Measurements from ENCODE around the gene LENG8. TPM values are rescaled to one million over a fixed set of nuclear protein-coding genes. Genes with fewer than 3 reads are reported as not detected.

LENG8 gene
- total and polyA plus RNA-seq, 2 of the 13 experiments (the other 11 are each of a cell fraction or from before 2014, with no cell fraction given): 14.3 to 41.9 TPM

- TF ChIP-seq PAWR (CRISPR knock-in tag; IDR thresholded peaks at IDR 0.05; ENCODE audit: borderline replicate concordance) (no peak), ONECUT2 (CRISPR knock-in tag; IDR thresholded peaks at IDR 0.05) (no peak), ZNF615 (CRISPR knock-in tag; IDR thresholded peaks at IDR 0.05; ENCODE audit: borderline replicate concordance) (no peak), KDM6A (CRISPR knock-in tag; IDR thresholded peaks at IDR 0.05; ENCODE audit: low read depth) (no peak)
Observed at GRCh38 chr19:54405628-54406027, 43.4 kb upstream of the LENG8 start (continued).

DNA sequence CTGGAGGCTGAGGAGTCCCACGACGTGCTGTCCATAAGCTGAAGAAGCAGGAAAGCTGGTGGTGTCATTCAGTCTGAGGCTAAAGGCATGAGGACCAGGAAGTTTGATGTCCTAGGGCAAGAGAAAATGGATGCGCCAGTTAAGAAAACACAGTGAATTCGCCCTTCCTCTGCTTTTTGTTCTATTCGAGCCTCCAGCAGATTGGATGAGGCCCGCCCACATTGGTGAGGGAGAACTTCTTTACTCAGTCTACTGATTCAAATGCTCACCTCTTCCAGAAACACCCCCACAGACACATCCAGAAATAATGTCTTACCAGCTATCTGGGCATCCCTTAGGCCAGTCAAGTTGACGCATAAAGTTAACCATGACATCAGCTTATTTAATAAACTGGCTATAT lies 41.2 kb upstream of the LENG8 start:
- in situ Hi-C loops (cut with HindIII; ENCODE audit: extremely low pct_ligation_motif_present, low pct_unique_long_range_greater_than_20kb): no loop called here
- WGBS (ENCODE audit: low lambda C conversion rate): 47% methylated on average over 7 of the region's 7 CpGs
- FAIRE-seq: no peak

More for the DNA sequence above, 41.2 kb upstream of the LENG8 start:
- ChIA-PET CTCF (ENCODE audit: low intra/inter-chr PET ratio, low total read pairs) (no interaction called here), POLR2A (no interaction called here)
- no peak overlapping the region for H3K4me2 ChIP-seq (ENCODE audit: low read depth, low read length)
- H3K9ac ChIP-seq (ENCODE audit: insufficient read depth, low read depth, low read length): no peak overlapping the region
- no peaks in the 10 kb centered on the region for H3K36me3 ChIP-seq (replicated peaks in 1 of 2; ENCODE audit: control insufficient read depth in 1 of 2, insufficient read depth in 2 of 2, low read length in 2 of 2)
- ATAC-seq: no peak
- no peaks in the 10 kb centered on the region for H4K20me1 ChIP-seq (ENCODE audit: insufficient read depth, low read length)
- no peaks in the 10 kb centered on the region for H3K4me1 ChIP-seq (ENCODE audit: insufficient read depth, low read length)
- H3K4me3 ChIP-seq (replicated peaks in 1 of 3; ENCODE audit: insufficient read depth in 1 of 3, low read depth in 2 of 3, low read length in 3 of 3): no peak overlapping the region
- no peaks in the 10 kb centered on the region; a peak in 1 of 5 replicates for H3K27me3 ChIP-seq (ENCODE audit: control insufficient read depth in 1 of 2, insufficient read depth in 2 of 2, low read length in 2 of 2)
- no peaks in the 10 kb centered on the region for H3K79me2 ChIP-seq (ENCODE audit: insufficient read depth, low read length)
- no peak for TF ChIP-seq PCBP1 (IDR thresholded peaks at IDR 0.05; ENCODE audit: borderline replicate concordance, low read depth, low read length)
- TF ChIP-seq, protein P1, sequence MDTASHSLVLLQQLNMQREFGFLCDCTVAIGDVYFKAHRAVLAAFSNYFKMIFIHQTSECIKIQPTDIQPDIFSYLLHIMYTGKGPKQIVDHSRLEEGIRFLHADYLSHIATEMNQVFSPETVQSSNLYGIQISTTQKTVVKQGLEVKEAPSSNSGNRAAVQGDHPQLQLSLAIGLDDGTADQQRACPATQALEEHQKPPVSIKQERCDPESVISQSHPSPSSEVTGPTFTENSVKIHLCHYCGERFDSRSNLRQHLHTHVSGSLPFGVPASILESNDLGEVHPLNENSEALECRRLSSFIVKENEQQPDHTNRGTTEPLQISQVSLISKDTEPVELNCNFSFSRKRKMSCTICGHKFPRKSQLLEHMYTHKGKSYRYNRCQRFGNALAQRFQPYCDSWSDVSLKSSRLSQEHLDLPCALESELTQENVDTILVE (CRISPR knock-in tag; IDR thresholded peaks at IDR 0.05): no peak
- TF ChIP-seq, protein P2, sequence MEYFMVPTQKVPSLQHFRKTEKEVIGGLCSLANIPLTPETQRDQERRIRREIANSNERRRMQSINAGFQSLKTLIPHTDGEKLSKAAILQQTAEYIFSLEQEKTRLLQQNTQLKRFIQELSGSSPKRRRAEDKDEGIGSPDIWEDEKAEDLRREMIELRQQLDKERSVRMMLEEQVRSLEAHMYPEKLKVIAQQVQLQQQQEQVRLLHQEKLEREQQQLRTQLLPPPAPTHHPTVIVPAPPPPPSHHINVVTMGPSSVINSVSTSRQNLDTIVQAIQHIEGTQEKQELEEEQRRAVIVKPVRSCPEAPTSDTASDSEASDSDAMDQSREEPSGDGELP (IDR thresholded peaks at IDR 0.05; ENCODE audit: borderline replicate concordance, low read depth): no peak
- TF ChIP-seq REST (IDR thresholded peaks at IDR 0.05; ENCODE audit: borderline replicate concordance in 1 of 2, low read depth in 1 of 2, low read length in 2 of 2): no peak
- TF ChIP-seq MEIS1 (CRISPR knock-in tag; IDR thresholded peaks at IDR 0.05; ENCODE audit: borderline replicate concordance): no peak
- TF ChIP-seq ZNF253 (CRISPR knock-in tag; IDR thresholded peaks at IDR 0.05; ENCODE audit: borderline replicate concordance): no peak
- TF ChIP-seq HES4 (CRISPR knock-in tag; IDR thresholded peaks at IDR 0.05; ENCODE audit: borderline replicate concordance): no peak
- no peak for TF ChIP-seq ZFP36L2 (CRISPR knock-in tag; IDR thresholded peaks at IDR 0.05)
- no peak for TF ChIP-seq ZBTB8A (CRISPR knock-in tag; IDR thresholded peaks at IDR 0.05; ENCODE audit: borderline replicate concordance, low read depth)
- no peak for TF ChIP-seq ZNF644 (CRISPR knock-in tag; IDR thresholded peaks at IDR 0.05; ENCODE audit: low read depth)
- no peak for TF ChIP-seq ZNF652 (CRISPR knock-in tag; IDR thresholded peaks at IDR 0.05; ENCODE audit: borderline replicate concordance, low read depth)
- TF ChIP-seq, protein P3, sequence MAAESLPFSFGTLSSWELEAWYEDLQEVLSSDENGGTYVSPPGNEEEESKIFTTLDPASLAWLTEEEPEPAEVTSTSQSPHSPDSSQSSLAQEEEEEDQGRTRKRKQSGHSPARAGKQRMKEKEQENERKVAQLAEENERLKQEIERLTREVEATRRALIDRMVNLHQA (CRISPR knock-in tag; IDR thresholded peaks at IDR 0.05): no peak
- TF ChIP-seq ZNF343 (CRISPR knock-in tag; IDR thresholded peaks at IDR 0.05): no peak
- TF ChIP-seq ETV6 (CRISPR knock-in tag; conservative IDR thresholded peaks at IDR 0.05): no peak
- no peaks in the 10 kb centered on the region for H3K9me3 ChIP-seq (ENCODE audit: low read length)
- intact Hi-C loops (cut with micrococcal nuclease; ENCODE audit: unreplicated experiment): no loop called here
- BruUV-seq (replicated peaks): no TSS peak
- H2AFZ ChIP-seq (ENCODE audit: low read length): no peak overlapping the region
- no peak overlapping the region for H3K27ac ChIP-seq (ENCODE audit: extremely low read length, insufficient read depth, low read length)
- DNase-seq (ENCODE audit: low spot score): no peak

Measured in HepG2 (cell line).